Measurements from ENCODE around the gene AWAT1.
"Not testable (repeated sequence)": the region's sequence is repeated elsewhere in the genome, so short reads cannot be mapped to it uniquely, and the experiment has no call there.

The AWAT1 gene

DNA sequence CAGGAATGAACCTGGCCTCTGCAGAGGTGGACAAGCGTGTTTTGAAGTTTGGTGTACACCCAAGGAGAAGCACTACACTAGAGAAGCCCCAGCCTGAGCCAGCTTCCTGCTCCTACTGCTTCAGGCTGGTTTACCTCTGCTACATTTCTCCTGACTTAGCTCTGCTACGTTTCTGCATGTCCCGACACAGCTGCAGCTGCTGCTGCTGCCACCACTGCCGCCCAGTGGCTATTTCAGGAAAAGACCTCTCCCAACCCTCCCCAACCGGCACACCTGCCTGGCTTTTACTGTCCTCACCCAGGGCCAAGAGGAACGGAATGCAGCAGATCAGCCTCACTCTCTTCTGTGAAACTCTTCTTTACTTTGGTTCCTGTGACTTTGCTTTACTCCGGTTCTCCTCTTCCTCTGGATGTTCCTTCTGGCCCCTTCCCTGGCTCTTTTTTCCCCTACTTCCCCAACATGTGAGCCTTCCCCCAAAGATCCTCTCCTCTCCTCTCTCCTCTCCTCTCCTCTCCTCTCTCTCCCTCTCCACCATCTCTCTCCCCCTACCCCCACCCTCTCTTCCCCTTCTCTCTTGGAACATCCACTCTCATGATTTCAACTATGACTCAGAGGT, 28.6 kb downstream of the AWAT1 start:
- DNase-seq (ENCODE audit: low read depth in 2 of 2), result peak in 1 of 2 experiments; percentile 10

DNA sequence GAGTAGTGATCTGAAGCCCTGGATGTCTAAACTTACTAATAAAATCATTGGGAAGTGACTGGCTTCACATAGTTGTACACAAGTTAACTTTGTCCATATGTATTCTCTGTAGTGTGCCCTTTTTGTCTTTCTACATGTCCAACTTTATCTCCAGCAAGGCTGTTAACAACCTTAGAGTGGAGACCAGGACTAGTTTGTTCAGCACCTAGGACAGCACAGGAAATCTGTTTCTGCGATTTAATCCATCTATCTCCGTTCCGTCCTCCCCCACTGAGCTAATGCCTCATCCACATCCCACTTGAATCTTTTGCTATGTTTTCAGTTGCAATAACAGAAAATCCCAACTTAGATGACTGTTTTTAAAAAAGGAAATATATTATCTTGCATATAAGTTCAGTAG, 30.3 kb downstream of the AWAT1 start:
- no peak for DNase-seq (ENCODE audit: low read depth in 2 of 2)

DNA sequence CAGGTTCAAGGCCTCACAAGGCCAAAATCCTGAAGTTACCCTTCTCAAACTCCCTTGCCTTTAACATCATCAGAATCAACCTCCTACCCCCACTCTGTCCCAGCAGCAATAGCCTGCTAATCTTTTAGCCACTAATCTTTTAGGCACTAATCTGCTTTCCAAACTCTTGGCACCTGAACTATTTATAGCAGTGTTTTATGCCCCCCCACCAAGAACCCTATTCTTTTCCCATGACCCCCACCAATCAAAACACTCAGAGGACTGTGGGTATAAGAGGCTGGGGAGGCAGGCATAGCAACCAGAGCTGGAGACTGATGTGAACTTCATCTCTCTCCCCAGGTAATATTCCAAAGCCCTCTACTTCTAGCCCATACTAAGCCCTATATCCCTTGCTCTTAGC, 33.6 kb downstream of the AWAT1 start, which contains the start of gene ARR3:
TSS of gene ARR3 (plus strand) at position 301 of the 400 bp plus-strand sequence. CDS start 1,052 bp downstream, outside the sequence.
- no peak for DNase-seq (ENCODE audit: low read depth in 2 of 2)

DNA sequence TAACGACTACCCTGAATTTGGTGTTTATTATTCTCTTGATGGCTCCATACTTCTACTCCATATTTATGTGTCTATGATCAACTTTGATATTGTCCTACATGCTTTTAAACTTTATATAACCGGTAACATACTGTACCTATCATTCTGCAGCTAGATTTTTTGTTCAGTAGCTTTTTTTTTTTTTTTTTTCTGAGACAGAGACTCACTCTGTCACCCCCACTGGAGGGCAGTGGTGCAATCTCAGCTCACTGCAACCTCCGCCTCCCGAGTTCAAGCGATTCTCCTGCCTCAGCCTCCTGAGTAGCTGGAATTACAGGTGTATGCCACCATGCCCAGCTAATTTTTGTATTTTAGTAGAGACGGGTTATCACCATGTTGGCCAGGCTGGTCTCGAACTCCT, 39.6 kb downstream of the AWAT1 start:
- not testable (repeated sequence) for DNase-seq (ENCODE audit: low read depth in 2 of 2)

DNA sequence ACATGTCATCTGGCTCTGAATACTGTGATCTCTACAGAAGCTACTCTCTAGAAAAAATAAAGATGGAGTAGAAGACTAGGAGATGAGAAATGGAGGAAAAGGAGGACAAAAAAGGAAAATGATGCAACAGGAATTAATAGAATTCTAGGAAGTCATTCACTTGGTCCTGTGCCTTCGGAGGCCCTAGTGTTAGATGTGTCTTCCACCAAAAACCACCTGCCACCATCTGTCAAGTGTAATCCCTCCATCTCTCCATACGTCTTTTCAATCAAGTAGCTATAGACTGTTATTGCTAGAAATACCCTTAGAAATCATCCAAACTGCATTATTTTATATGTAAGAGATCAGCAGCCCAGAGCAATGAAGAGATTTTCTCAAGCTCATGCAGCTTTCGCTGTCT, 44.6 kb downstream of the AWAT1 start:
- no peak for DNase-seq (ENCODE audit: low read depth in 2 of 2)

DNA sequence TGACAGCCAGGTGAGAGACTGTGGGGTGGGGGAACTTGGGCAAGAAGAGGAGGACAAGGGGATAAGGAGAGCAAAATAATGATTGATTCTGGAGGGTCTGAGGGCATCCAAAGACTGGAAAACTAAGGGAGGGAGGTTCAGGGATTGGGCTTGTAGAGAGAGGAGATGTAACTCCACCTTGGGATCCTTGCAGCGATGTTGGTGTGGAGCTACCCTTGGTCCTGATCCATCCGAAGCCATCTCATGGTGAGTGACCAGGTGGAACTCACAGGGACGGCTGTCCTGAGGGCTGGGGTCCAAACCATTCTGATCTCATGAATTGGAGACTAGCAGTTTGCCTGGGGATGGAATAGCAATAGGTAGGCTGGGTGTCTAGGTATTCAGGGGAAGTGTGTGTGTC, 46.1 kb downstream of the AWAT1 start:
- DNase-seq (ENCODE audit: low read depth in 2 of 2), result no peak

DNA sequence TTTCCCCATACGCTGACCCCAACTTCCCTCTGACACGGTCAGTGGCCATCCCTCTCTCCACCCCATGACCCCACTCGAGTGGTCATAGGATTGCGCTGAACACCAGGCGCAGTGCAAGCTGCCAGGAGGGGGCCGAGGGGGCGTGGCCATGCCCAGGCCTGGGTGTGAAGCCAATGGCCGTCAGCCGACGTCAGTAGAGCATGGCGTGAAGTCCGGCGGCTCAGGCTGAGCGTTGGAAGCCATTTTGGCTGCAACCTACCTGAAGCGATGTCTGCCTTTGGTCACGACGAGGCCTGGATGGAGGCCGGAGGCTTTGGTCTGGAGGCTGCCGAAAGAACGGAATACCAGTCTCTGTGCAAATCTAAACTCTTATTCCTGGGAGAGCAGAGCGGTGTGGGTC, 47.5 kb downstream of the AWAT1 start, which contains the start of gene RAB41:
TSS of gene RAB41 (plus strand) at position 222 of the 400 bp plus-strand sequence. CDS start at position 268, 46 bp downstream.
- DNase-seq (ENCODE audit: low read depth in 2 of 2), result no peak

DNA sequence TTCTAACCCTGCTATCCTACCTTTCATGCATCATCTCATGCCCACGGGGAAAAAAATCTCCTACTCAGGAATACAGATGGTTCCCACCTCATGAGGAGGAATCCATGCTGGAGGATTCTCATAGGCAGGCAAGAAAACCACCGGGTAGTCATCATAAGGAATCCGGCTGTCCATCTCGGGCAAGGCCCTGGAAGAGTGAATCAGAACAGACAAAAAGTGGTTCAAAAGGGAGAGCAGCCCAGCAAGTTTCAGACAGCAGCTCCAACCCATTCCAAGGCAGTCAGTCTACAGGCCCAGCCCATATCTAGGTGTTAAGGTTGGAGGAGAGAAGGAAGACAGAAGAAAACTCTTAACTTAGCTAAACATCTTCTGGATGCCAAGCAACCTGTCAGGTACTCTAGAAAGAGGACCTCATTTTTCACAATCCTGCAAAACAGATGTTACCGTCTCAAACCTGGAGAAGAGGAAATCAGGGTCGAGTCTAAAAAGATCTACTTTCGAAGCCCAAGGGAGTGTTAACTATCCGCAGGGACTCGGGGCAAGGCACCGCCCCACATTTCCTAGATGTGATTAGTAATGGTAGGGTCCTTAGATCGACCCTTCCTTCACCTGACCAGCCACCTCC, 54.8 kb downstream of the AWAT1 start:
- DNase-seq (ENCODE audit: low read depth in 2 of 2), result no peak
